SIG-M5 (cell line): ENCODE data around the gene FGF16.
"Not testable (repeated sequence)": the region's sequence is repeated elsewhere in the genome, so short reads cannot be mapped to it uniquely, and the experiment has no call there.

Experiments used
- DNase-seq: peaks from one replicate; lab custom pipeline; 2025; lab: John Stamatoyannopoulos, UW

The FGF16 gene

DNA sequence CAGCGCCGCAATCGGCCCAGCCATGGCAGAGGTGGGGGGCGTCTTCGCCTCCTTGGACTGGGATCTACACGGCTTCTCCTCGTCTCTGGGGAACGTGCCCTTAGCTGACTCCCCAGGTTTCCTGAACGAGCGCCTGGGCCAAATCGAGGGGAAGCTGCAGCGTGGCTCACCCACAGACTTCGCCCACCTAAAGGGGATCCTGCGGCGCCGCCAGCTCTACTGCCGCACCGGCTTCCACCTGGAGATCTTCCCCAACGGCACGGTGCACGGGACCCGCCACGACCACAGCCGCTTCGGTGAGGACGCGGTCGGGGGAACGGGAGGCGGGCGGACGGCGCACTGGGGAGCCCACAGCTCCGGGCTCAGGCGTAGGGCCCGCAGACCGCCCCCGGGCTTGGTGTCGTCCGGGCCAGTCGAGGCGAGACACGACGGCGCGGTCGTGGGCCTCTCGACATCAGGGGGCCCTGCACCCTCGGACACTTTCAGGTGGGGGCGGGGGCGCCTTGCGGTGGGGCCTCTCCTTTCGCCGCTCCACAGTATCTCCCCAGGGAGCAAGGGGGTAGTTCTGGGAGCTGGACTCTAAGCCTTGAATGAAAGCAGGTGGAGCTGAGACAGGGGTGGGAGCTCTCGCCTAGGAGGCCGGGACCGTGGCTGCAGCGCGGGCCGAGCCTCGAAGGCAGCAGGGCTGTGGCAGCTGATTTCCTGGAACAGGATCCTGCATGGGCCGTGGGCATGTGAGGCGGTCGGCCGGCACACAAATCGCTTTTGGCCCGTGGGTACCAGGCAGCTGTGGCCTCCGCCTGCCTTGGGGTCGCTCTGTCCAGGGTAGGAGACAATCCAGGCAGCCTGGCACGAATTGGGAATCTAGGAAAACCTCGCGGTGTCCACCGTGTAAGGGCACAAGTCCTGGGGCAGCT lies 722 bp downstream of the FGF16 start:
- DNase-seq, result no peak

DNA sequence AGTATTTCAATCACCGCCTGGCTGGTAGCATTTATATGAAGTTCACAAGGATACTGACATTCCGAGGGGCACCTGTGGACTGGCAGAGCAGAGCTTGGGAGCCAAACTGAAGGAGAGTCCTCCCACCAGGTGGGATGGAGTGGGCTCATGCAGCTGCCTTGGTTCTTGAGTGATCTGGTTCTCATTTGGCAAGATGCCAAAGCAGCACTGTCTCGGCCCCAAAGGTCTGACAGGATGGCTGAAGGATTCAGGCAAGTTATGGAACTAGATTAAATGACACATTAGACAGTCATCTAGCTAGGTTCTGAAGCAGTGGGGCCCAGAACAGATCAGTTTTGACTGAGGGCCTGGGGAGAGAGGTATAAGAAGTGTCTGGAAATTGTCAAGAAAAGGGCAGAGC lies 3.2 kb downstream of the FGF16 start:
- DNase-seq, result no peak

DNA sequence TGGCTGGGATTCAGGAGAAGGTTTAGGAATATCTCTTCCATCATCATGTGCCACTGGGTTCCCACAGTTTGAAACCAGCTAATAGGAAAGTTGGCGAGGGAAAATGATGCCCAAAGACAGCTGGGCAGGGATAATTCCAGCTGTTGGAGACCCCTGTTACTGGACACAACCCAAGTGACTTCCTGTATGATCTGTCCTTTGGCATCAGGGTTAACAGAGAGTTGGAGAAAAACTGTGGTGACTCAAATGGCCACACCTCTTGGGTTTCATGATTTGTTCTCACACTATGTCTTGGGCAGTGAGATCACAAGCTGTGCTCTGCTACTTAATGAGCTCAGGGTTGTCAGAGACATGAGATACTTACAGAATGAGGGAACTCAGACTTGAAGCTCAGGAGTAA lies 3.8 kb downstream of the FGF16 start:
- DNase-seq, result no peak

DNA sequence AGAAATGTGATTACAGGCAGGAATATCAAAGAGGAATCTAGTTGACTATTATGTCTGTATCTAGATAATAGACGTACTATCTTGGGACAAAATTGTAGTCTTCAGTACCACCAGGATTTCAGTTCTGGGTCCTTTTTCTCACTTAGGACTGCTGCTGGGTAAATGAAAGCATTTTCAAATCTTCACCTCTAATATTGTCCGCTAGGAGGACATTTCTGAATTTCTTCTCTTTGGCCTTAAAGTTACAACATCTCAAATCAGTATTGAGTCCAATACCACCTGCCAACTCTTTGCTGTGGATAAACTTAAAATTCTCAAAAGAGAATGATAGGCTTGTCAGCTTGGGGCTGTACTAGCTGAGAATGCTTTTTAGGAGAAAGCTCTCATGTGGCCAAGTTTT lies 6.0 kb downstream of the FGF16 start:
- DNase-seq, result no peak

DNA sequence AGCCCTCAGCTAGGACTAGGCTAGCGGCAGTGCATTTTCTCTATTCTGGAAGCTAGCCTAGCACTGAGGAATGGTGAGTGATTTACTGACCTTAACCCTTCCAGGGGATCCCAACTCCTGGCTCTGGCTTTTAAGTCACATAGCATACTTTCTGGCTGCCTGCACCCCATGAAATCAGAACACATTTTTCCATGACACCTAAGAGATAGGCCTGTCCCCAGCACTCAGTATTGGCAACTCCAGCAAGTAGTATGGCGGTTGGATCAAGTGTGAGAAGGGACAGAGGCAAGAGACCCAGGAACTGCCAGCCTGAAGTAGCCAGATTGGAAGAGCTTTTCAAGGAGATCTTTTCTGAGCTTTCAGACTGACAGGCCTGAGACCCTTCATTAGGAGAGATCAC lies 8.2 kb downstream of the FGF16 start:
- DNase-seq, result no peak

DNA sequence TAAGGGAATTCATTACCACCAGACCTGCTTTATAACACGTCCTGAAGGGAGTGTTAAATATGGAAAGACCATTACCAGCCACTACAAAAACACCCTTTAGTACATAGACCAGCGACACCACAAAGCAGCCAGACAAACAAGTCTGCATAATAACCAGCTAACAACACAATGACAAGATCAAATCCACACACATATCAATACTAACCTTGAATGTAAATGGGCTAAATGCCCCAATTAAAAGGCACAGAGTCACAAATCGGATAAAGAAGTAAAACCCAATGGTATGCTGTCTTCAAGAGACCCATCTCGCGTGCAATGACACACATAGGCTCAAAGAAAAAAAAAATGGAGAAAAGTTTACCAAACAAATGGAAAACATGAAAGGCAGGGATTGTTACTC lies 36.9 kb downstream of the FGF16 start:
- no peak for DNase-seq

DNA sequence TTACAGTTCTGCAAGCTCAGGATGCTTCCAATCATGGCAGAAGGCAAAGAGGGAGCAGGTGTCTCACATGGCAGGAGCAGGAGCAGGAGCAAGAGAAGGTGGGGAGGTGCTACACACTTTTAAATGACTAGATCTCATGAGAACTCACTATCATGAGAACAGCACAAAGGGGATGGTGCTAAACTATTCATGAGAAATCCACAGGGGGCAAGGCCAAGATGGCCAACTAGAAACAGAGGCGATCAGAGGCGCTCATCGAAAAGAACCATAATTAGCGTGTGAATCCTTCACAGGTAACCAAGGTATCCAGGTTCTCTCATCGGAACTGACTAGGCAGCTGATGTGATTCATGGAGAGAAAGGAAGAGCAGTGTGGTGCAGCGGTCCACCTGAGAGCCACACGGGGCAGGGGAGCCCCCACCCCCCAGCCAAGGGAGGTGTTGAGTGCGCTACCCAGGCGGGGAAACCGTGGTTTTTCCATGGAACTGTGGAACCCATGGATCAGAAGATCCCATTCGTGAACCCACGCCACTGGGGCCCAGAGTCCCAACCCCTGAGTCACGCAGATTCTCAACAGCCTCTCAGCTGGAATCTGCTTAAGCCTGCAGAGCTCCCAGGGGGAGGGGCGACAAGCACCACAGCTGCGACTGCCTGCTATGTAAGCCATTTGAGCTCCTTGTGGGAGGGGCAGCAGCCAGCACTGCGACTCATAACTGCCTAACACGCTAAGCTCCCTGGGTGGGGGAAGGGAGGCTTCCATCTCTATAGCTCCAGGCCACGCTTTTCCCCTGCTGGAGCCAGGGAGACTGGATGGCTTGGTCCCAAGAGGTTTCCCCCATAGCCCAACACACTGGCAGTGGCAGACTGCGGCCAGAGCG lies 46.7 kb downstream of the FGF16 start:
- no peak for DNase-seq

DNA sequence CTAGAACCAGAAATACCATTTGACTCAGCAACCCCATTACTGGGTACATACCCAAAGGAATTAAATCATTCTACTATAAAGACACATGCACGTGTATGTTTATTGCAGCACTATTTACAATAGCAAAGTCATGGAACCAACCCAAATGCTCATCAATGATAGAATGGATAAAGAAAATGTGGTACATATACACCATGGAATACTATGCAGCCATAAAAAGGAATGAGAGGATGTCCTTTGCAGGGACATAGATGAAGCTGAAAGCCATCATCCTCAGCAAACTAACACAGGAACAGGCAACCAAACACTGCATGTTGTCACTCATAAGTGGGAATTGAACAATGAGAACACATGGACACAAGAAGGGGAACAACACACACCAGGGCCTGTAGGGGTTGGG lies 53.0 kb downstream of the FGF16 start:
- not testable (repeated sequence) for DNase-seq

DNA sequence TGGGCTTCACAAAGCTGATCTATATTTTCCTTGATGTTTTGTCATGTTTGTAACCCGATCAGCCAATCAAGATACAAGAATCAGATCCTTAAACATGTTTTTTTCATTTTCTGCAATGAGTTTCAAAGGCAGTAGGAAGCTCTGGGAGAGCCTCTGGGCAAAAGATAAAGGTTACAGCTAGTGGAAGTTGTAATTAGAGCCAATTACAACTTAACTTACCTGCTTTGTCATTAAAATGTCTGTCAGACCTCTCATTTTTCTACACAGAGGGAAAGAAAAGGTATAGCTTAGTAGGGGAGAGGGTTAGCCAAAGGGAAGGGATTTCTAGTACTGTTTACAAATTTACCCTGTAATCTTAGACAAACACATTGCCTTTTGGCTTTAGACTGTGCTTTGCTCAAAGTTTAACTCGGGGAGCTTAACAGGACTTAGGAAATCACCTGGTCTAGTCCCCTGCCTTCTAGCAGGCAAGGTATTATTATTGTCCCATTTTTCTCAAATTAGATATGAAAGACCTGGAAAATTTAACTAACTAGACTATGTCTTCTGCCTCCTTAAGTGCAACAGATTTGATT lies 55.8 kb downstream of the FGF16 start:
- DNase-seq, result no peak

DNA sequence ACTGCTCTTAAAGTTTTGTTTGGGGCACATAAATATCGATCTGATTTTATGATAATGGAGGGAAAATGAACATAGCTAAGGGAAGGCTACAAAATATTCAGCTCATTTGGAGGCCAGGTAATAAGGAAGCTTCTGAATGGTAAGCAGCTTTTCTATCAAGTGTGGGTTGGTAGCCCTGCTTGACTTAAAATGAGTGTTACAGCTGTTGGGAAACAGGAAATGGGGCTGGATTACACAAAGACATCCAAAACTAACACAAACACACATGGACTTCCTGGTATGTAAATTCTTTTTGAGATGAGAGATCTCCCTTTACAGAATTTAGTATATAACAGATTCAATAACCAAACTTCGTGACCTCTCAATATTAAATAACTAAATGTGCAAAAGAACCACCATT lies 58.0 kb downstream of the FGF16 start:
- DNase-seq, result no peak
